Vagina (tissue), 2 donors: ENCODE results near the gene ARSG. TPM values are rescaled to one million over a fixed set of nuclear protein-coding genes. Genes with fewer than 3 reads are reported as not detected.

ENCODE experiments used
- DNase-seq, 2 donors: peaks; one replicate each; pipeline ENCODE4 v3.0.0-alpha.2; 2017; ENCODE audit errors: extremely low spot score in 2 of 2
- H3K27ac ChIP-seq: fragments of 200-600 bp; sonication (generic); one replicate; pipeline ENCODE4 v1.5.1; 2019
- H3K27me3 ChIP-seq: fragments of 200-600 bp; sonication (generic); one replicate; pipeline ENCODE4 v1.5.1; 2019
- H3K36me3 ChIP-seq, 2 donors: fragments of 200-600 bp; sonication (generic); one replicate each; pipeline ENCODE4 v1.5.1; 2017 to 2019
- H3K4me1 ChIP-seq: fragments of 200-600 bp; sonication (generic); one replicate; pipeline ENCODE4 v1.5.1; 2019
- H3K4me3 ChIP-seq, 2 donors: fragments of 200-600 bp; sonication (generic); 1 replicate in 1 of 2; 2 replicates in 1 of 2; pipeline ENCODE4 v1.5.1; 2016 to 2019
- H3K9me3 ChIP-seq: fragments of 200-600 bp; sonication (generic); one replicate; pipeline ENCODE4 v1.5.1; 2019
- CTCF ChIP-seq, 3 experiments: fragments of 450-650 bp in 2 of 3; fragments of 200-600 bp in 1 of 3; sonication (generic) in 1 of 3; IDR thresholded peaks; one replicate each; pipeline ENCODE4 v1.5.1; 2017 to 2019; ENCODE audit warnings: antibody characterized with exemption in 3 of 3, mild to moderate bottlenecking in 2 of 3, moderate library complexity in 2 of 3
- POLR2A ChIP-seq, 2 donors: fragments of 450-650 bp; IDR thresholded peaks; one replicate each; pipeline ENCODE4 v1.6.1; 2017; ENCODE audit warnings: antibody characterized with exemption in 2 of 2, mild to moderate bottlenecking in 2 of 2, moderate library complexity in 2 of 2
- POLR2AphosphoS5 ChIP-seq, 2 donors: sonication (generic); formaldehyde crosslinking; IDR thresholded peaks; one replicate each; pipeline ENCODE4 v1.9.0; 2017; ENCODE audit warnings: antibody characterized with exemption in 2 of 2, mild to moderate bottlenecking in 2 of 2, low read depth in 1 of 2; ENCODE audit not compliant: insufficient read depth in 1 of 2
- intact Hi-C: fragments of 100-400 bp; cut with DNase I; formaldehyde crosslinking; loops from one replicate; pipeline ENCODE4 v1.15.1; 2023
- total RNA-seq: library from RNA; depleted of rRNA; stranded (reverse); fragments of >200 nt; gene quantifications from one replicate; pipeline ENCODE4 v1.2.3, GENCODE V29; 2016

ARSG gene
- total RNA-seq, 1 donor from 2014 or later, result 8.1 TPM

GRCh38 chr17:68302066-68302564, 10.8 kb downstream of the ARSG start:
- DNase-seq, result no peak
- no peaks in the 10 kb centered on the region for H3K36me3 ChIP-seq
- H3K27me3 ChIP-seq, result no peaks in the 10 kb centered on the region
- TF ChIP-seq POLR2A (IDR thresholded peaks at IDR 0.05) (no peak), CTCF (IDR thresholded peaks at IDR 0.05) (no peak), POLR2AphosphoS5 (IDR thresholded peaks at IDR 0.05; ENCODE audit: insufficient read depth in 1 of 2, low read depth in 1 of 2) (no peak)
- no peaks in the 10 kb centered on the region for H3K9me3 ChIP-seq
- no peak overlapping the region for H3K27ac ChIP-seq
- no peaks in the 10 kb centered on the region for H3K4me1 ChIP-seq
- no peak overlapping the region for H3K4me3 ChIP-seq
- intact Hi-C loops, result no loop called here

GRCh38 chr17:68302666-68303065, 11.4 kb downstream of the ARSG start:
- TF ChIP-seq CTCF (IDR thresholded peaks at IDR 0.05), result no peak
- no peak for TF ChIP-seq POLR2A (IDR thresholded peaks at IDR 0.05)
- no peak for TF ChIP-seq POLR2AphosphoS5 (IDR thresholded peaks at IDR 0.05; ENCODE audit: insufficient read depth in 1 of 2, low read depth in 1 of 2)
- Histone ChIP-seq H3K36me3 (no peaks in the 10 kb centered on the region), H3K9me3 (no peaks in the 10 kb centered on the region), H3K27ac (no peak overlapping the region), H3K4me1 (no peaks in the 10 kb centered on the region), H3K27me3 (no peaks in the 10 kb centered on the region), H3K4me3 (no peak overlapping the region)
- no peak for DNase-seq
- intact Hi-C loops, result no loop called here

DNA sequence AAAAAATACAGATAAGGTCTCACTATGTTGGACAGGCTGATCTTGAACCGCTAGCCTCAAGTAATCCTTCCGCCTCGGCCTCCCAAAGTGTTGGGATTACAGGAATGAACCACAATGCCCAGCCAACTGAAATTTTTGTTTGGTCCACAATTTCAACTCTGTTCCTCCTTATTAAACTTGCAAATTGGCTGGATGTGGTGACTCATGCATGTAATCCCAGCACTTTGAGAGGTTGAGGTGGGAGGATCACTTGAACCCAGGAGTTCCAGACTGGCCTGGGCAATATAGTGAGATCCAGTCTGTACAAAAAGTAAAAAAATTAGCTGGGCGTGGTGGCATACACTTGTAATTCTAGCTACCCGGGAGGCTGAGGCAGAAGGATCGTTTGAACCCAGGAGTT, 13.4 kb downstream of the ARSG start:
- Histone ChIP-seq H3K27ac (no peak overlapping the region), H3K4me3 (no peak overlapping the region), H3K27me3 (no peaks in the 10 kb centered on the region), H3K4me1 (no peaks in the 10 kb centered on the region), H3K9me3 (no peaks in the 10 kb centered on the region), H3K36me3 (no peaks in the 10 kb centered on the region)
- DNase-seq, result no peak
- intact Hi-C loops, result no loop called here
- no peak for TF ChIP-seq POLR2A (IDR thresholded peaks at IDR 0.05)

DNA sequence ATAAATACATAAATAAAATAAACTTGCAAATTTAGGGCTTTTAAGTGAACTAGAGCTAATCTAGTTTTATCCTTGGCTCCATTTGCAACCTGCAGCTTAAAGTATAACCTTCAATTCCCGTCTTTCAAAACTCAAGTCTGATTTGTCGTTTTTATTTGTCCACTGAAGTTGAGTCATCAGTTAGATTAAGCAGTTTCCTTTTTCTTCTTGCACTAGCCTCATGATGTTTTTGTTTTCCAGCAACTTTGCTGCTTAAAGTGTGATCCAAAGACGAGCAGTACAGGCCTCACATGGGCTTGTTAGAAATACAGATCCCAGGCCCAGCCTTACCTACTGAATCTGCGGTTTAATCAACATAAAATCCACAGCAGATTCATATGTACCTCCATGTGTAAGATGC, 13.8 kb downstream of the ARSG start:
- Histone ChIP-seq H3K27ac (no peak overlapping the region), H3K4me1 (no peaks in the 10 kb centered on the region), H3K9me3 (no peaks in the 10 kb centered on the region), H3K4me3 (no peak overlapping the region), H3K27me3 (no peaks in the 10 kb centered on the region), H3K36me3 (no peaks in the 10 kb centered on the region)
- TF ChIP-seq POLR2AphosphoS5 (IDR thresholded peaks at IDR 0.05; ENCODE audit: insufficient read depth in 1 of 2, low read depth in 1 of 2) (no peak), POLR2A (IDR thresholded peaks at IDR 0.05) (no peak), CTCF (IDR thresholded peaks at IDR 0.05) (no peak)
- no peak for DNase-seq
- intact Hi-C loops, result no loop called here

DNA sequence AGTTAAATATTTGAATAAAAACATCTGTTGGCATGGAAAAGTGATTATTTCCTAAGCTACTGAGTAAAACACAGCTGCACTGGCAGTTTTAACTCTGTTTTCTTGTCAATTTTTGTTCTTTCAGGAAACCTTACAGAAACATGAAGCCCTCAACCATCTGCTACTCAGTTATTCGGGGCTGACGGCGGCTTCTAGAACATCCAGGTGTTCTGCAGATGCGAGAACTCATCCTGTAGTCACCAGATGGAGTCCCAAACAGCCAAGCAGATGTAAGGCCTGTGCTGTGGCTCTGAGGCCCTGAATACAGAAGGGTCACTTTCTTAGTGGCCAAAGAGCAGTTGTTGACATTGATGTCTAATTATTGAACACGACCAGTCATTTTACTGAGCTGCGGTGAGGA, 15.5 kb downstream of the ARSG start:
- intact Hi-C loops, result no loop called here
- no peak for TF ChIP-seq POLR2A (IDR thresholded peaks at IDR 0.05)
- TF ChIP-seq POLR2AphosphoS5 (IDR thresholded peaks at IDR 0.05; ENCODE audit: insufficient read depth in 1 of 2, low read depth in 1 of 2), result no peak
- no peak for TF ChIP-seq CTCF (IDR thresholded peaks at IDR 0.05)

More for the DNA sequence above, 15.5 kb downstream of the ARSG start:
- Histone ChIP-seq H3K36me3 (no peaks in the 10 kb centered on the region), H3K27me3 (no peaks in the 10 kb centered on the region), H3K4me1 (no peaks in the 10 kb centered on the region), H3K27ac (no peak overlapping the region), H3K4me3 (no peak overlapping the region), H3K9me3 (no peaks in the 10 kb centered on the region)
- DNase-seq, result no peak
